HepG2 (cell line): ENCODE measurements around the gene SSH3.

Experiments
- FOXJ3 ChIP-seq: sonication (generic); formaldehyde crosslinking; IDR thresholded peaks from 2 replicates; pipeline ENCODE4 v1.4.0; 2020; ENCODE audit warnings: missing genetic modification reagents, mild to moderate bottlenecking, borderline replicate concordance
- ZNF367 ChIP-seq: sonication (generic); formaldehyde crosslinking; IDR thresholded peaks from 2 replicates; pipeline ENCODE4 v1.4.0; 2020; ENCODE audit warnings: missing genetic modification reagents, borderline replicate concordance
- ZNF431 ChIP-seq: sonication (generic); formaldehyde crosslinking; IDR thresholded peaks from 2 replicates; pipeline ENCODE4 v1.9.0; 2022; ENCODE audit warnings: missing genetic modification reagents, low read depth, mild to moderate bottlenecking, borderline replicate concordance
- ZNF547 ChIP-seq: sonication (generic); formaldehyde crosslinking; IDR thresholded peaks from 2 replicates; pipeline ENCODE4 v1.5.1; 2020; ENCODE audit warnings: mild to moderate bottlenecking, missing genetic modification reagents
- TF ChIP-seq, protein P1 (sequence below): conservative IDR thresholded peaks from 2 replicates; pipeline ENCODE4 v1.6.1; 2018; ENCODE audit warnings: missing genetic modification reagents
- TF ChIP-seq, protein P2 (sequence below): IDR thresholded peaks from 2 replicates; pipeline ENCODE4 v1.6.1; 2012; ENCODE audit warnings: low read length, improper control_type of control experiment

DNA sequence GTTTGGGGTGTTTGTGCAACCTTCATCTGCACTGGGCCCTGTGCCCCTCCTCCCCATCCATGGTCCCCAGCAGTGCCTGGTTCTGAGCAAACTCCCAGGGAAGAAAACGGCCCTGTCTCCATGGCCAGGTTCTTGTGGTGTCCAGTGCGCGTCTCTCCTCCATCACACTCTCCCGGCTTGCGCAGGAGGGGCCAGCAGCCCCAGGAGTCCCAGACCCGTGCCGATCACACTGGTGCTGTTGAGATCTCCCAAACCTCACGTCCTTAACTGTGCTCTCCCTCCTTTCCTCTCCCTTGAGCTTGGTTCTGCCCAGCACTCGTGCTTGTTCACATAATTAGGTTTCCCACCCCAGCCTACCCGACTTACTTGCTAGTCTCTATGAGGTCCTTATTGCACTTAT, 48.0 kb upstream of the SSH3 start:
- TF ChIP-seq FOXJ3 (CRISPR knock-in tag) (no peak), ZNF431 (CRISPR knock-in tag) (no peak), ZNF367 (CRISPR knock-in tag) (no peak), ZNF547 (no peak)
- TF ChIP-seq, protein P1, sequence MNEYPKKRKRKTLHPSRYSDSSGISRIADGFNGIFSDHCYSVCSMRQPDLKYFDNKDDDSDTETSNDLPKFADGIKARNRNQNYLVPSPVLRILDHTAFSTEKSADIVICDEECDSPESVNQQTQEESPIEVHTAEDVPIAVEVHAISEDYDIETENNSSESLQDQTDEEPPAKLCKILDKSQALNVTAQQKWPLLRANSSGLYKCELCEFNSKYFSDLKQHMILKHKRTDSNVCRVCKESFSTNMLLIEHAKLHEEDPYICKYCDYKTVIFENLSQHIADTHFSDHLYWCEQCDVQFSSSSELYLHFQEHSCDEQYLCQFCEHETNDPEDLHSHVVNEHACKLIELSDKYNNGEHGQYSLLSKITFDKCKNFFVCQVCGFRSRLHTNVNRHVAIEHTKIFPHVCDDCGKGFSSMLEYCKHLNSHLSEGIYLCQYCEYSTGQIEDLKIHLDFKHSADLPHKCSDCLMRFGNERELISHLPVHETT (CRISPR knock-in tag) = no peak
- TF ChIP-seq, protein P2, sequence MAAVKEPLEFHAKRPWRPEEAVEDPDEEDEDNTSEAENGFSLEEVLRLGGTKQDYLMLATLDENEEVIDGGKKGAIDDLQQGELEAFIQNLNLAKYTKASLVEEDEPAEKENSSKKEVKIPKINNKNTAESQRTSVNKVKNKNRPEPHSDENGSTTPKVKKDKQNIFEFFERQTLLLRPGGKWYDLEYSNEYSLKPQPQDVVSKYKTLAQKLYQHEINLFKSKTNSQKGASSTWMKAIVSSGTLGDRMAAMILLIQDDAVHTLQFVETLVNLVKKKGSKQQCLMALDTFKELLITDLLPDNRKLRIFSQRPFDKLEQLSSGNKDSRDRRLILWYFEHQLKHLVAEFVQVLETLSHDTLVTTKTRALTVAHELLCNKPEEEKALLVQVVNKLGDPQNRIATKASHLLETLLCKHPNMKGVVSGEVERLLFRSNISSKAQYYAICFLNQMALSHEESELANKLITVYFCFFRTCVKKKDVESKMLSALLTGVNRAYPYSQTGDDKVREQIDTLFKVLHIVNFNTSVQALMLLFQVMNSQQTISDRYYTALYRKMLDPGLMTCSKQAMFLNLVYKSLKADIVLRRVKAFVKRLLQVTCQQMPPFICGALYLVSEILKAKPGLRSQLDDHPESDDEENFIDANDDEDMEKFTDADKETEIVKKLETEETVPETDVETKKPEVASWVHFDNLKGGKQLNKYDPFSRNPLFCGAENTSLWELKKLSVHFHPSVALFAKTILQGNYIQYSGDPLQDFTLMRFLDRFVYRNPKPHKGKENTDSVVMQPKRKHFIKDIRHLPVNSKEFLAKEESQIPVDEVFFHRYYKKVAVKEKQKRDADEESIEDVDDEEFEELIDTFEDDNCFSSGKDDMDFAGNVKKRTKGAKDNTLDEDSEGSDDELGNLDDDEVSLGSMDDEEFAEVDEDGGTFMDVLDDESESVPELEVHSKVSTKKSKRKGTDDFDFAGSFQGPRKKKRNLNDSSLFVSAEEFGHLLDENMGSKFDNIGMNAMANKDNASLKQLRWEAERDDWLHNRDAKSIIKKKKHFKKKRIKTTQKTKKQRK = no peak
